GM18505 (cell line): Measurements from ENCODE around the gene ANO7.

Experiments
- ATAC-seq: cut with Tn5 transposase; IDR thresholded peaks from one replicate; pipeline ENCODE4 v1.9.1; 2021; ENCODE audit not compliant: unreplicated experiment
- POLR2A ChIP-seq: IDR thresholded peaks from 4 replicates; pipeline ENCODE4 v1.6.1; 2011; ENCODE audit warnings: borderline replicate concordance; ENCODE audit not compliant: insufficient read depth, insufficient read length; ENCODE audit errors: extremely low read depth

The ANO7 gene

DNA sequence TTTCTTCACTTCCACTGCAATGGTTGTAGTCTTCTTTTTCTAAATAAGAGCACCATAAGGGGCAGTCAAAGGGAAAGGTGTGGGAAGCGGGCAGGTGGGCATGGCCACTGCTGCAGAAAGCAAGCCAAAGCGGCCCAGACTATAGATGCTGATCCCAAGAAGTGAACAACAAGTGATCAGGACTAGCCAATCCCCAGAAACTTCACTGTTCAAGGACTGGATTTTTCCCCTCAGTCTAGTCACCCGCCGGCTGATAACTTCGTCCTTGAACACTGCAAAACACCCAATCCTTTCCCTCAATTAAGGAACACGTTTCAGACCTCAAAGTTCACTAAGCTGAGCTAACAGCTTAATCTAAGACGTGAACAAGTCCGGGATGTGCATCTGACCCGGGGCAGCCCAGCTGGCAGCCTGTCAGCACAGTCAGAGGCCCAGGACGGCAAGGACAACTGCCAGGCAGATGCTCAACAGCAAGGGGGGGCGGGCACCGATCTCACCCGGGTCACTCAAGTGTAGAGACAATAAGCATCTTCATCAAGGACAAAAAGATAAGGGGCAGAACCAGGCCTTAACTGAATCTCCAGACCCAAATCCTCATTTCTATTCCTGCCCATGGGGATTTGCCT, 67.2 kb downstream of the ANO7 start:
- ATAC-seq, result no peak
- TF ChIP-seq POLR2A, result no peak

DNA sequence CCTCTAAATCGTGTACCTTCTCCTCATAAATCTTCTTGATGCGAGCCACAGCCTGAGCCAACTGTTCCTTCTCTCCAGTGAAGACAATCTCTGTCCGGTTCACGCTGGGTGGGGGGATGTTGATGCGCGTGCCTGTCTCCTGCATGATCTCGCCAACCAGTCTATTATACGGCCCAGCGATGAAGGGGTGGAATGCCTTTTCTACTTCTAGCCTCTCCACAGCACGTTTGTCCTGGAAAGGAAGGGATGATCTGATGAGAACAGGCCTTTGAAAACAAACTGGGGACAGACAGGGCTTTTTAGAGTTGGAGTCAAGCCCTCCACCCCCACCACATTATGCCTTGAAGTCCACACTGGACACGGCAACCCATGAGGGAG, 67.7 kb downstream of the ANO7 start:
- no peak for ATAC-seq
- TF ChIP-seq POLR2A, result no peak

DNA sequence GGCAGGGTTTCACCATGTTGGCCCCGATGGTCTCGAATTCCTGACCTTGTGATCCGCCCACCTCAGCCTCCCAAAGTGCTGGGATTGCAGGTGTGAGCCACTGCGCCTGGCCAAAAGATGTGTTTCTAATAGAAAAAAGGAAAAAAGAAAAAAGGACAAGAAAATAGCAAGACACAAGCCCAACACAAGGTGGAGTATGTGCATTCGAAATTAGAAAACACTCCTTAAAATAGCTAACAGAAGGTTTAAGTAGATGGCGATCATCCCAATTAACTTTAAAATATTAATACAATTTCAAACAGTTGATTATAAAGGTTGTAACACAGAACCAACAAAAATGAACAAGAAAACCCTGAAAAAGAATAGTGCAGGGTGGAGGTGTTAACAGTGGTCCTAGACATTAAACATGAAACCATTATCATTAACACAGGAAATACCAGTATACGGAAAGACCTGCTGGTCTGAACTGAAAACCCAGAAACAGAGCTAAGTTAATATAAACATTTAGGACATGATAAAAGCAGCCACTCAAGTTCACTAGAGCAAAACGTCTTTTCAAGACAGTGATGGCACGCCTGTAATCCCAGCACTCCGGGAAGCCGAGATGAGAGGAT, 69.0 kb downstream of the ANO7 start:
- no peak for ATAC-seq
- TF ChIP-seq POLR2A, result no peak

DNA sequence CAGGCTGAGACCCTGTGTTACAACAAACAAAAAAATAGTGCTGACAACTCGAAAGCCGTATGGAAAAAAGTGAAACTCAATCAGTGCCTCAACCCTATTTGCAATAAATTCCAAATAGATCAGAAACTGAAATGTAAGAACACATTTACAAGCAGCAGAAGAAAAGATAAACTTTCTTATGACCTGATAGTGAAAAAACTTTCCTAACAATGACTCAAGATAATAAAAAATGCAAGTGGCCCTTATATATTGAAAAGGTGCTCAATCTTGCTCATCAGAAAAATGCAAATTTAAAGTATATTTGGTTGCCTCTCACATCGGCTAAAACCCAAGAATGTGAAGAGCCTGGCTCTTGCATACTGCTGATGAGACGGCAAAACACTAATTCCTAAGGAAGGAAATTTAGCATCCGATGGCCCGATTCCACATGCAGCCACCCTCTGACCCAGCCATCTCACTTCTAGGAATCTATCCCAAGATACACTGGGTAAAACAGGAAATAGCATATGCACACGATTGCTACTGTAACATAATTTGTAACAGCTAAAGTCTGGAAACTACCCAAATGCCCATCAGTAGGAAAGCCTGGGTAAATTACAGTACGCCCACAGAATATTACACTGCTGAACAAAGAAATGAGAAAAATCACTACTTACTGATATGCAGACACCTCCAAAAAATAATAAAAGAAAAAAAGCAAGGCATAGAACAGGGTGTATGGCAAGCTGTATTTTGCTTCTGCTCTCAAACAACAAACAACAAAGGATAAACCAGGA, 70.2 kb downstream of the ANO7 start:
- ATAC-seq, result no peak
- no peak for TF ChIP-seq POLR2A

DNA sequence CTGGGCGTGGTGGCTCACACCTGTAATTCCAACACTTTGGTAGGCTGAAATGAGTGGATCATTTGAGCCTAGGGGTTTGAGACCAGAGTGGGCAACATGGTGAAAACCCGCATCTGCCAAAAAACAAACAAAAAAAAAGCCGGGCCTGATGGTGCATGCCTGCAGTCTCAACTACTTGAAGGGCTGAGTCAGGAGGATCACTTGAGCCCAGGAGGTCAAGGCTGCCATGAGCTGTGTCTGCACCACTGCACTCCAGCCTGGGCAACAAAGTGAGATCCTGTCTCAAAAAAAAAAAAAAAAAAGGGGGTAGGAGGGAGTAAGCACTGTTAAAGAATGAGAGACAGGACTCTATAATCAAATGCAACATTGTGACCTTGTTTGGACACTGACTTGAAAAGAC, 72.4 kb downstream of the ANO7 start:
- TF ChIP-seq POLR2A, result no peak
- ATAC-seq, result no peak

DNA sequence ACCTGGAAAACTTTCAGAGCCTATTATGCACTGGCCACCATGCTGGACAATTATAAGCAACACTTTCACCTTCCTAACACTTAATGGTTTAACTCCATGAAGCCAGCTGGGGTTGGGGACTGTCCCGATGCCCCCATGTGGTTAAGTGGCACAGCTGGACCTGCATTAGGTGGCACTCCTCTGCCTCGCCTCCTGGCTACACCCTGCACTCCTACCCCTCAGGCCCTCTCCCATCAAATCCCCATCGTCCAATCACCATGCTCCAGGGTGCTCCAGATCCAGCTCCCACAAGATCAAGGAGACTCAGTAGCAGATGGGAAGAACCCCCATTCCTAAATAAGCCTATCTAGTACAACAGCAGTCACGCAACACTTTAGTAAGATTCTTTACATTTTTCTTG, 73.2 kb downstream of the ANO7 start:
- TF ChIP-seq POLR2A, result no peak
- no peak for ATAC-seq

DNA sequence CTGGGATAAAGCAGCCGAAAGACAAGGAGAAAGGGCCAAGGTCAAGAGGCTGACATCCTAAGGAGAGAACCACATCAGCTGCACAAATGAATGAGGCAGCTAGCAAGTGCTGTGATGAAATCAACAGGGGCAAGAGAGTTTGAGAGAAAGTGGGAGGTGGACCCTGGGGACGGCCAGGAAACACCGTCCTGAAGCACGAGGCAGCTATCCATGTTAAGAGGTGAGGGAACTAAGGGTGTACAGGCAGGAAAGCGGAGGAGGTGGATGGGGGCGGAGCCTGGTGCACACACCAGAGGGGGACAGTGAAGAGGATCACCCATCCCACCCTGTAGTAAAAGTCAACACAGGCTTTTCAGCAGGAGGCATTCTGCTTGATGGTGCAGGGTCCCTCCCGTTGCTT, 74.6 kb downstream of the ANO7 start:
- no peak for TF ChIP-seq POLR2A
- no peak for ATAC-seq

DNA sequence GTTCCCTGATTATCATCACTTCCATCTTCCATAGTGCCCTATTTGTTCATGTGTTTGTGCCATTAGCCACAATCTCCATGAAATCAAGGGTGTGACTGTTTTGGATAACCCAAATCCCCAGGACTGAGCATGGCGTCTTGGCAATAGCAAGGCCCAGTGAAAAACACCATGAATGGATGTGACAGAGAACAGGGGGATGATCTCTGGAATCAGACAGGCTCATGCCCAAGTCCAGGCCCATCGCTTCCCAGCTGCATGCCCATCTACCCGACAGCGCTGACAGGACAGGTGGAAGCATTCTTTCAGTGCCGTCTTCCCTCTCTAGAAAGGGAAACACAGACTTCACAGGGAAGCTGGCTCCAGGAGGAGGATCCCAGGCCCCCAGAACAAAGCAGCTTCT, 77.0 kb downstream of the ANO7 start:
- no peak for TF ChIP-seq POLR2A
- no peak for ATAC-seq

DNA sequence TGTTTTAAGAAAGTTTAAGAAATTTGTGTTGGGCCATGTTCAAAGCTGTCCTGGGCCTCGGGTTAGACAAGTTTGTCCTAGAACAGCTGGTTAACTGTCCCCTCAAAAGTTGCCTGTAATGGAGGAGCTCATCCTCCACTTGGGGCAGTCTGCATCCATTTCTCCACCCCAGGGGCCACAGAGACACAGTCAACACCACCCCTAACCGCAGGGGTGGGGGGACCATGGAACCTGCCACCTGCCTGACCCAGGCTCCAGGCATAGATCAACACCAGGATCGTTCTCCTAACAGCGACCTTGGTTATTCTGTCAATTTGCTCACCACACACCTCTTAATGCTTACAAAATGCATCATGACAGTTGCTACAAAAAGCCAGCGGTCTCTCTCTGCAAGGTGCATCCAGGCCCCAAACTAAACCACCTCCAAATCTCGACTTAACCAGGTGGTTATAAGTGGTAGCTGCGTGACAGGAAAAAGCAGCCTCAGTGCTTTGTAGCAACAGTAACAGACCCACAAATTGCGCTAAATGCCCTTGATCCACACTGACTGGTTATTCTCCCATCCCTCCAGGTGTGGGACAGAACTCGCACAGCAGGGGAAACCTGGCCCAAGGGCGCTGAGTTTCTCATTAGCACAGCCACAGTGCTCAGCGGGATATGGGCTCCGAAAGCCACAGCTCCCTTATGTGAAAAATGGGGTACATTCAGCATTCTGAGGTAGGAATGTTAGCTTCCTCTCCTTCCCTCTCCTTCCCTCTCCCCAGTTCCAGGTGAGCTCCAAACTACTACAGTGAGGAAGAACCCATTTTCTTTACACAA, 79.0 kb downstream of the ANO7 start:
- no peak for ATAC-seq
- TF ChIP-seq POLR2A, result no peak

DNA sequence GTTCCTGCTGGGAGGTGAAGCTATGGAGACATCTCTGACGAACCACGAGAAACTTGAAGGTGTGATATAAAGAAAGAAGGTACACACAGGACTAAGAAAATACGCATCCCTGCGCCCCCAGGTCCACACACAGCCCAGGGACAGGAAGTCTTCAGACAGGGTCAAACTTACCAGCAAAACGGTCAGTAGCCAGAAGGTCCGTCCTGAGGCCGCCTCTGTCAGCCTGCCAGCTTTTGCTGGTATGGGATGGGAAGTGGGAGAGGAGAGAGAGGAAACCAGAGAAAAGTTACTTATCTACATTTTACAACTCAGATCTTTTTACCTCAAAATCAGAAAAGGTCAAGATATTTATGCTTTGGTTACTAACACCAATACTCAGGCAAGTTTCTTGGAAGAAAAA, 79.8 kb downstream of the ANO7 start:
- no peak for ATAC-seq
- TF ChIP-seq POLR2A, result no peak

DNA sequence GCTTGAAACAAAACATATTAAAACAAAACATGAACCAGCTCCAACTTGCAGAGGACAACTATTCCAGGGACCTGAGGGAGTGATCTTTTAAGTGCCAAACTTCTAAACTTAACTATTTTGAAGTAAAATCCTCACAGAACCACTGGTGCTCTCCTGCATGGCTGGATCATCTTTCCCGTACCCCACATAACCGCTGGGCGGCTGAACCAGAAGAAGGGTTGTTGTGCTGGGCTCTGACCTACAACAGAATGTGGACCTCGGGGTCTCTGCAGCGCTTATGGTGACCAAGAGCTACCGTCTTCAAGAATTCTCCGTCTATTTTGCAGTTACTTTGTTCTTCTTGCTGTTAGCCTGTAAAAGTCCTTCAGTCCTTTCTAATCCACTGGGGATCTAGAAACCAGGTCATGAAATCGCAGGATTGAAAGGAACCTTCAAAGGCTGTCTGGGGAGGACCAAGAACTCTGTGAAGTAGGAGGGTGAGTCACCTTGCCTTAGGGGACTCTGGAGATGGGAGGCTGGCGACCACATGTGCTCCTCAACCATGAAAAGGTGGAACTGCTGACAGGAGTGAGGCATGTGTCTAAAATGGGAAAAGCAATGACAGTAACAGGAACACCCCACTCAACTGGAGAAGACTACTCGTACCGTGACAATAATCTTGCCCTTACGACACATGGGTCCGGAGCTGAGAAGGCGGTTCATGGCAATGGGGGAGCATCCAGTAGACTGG, 80.4 kb downstream of the ANO7 start:
- no peak for TF ChIP-seq POLR2A
- no peak for ATAC-seq

DNA sequence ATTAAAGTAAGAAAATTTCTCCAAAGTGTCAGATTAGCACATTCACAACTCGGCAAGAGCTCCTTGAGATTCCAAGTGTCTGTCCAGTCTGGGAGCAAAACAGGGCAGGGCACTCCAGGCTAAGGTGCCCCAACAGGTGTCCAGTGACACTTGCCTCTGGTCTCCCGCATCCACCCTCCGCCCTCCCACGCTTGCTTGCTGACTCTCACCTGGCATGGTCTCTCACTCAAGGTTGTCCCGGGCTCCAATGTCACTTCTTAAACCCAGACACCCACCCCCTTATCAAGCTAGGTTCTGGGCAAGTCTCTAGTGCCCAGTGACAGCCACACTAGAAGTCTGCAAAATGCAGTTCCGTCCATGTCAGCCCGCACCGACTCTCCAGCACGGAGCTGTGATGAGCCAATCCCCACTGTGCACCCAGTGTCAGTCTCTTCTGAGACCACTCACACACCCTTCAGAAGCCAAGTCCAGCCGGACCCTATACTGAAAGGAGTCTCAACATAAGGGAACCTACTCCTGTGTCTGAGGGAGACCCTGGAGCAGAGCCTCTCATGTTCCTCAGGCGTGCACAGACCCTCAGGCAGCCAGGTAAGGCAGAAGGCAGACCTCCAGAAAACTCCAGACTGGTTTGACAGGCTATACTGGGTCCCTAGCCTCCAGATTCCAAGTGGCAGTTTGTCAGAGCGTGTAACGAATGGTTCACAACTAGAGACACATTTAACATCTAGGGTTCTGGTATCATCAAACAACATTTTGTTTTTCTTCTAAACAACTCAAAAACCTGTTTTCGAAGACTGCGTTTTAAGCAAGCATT, 81.4 kb downstream of the ANO7 start:
- ATAC-seq, result no peak
- no peak for TF ChIP-seq POLR2A
